OCI-LY7 (cell line): ENCODE measurements around the gene ACTRT2. TPM values are rescaled to one million over a fixed set of nuclear protein-coding genes. Genes with fewer than 3 reads are reported as not detected.

Experiments
- BruUV-seq: library from RNA; stranded (reverse); fragments of 400-500 nt; replicated peaks from 2 replicates; lab custom pipeline; 2021; lab: Mats Ljungman, UMichigan
- CTCF ChIA-PET: fragments of 300-600 bp; sonication (Branson Sonifier 250); formaldehyde crosslinking; loops from one replicate; lab custom pipeline; 2022; ENCODE audit warnings: antibody characterized with exemption; ENCODE audit not compliant: unreplicated experiment; lab: Charles Lee
- POLR2A ChIA-PET: fragments of 300-600 bp; sonication (Branson Sonifier 250); formaldehyde crosslinking; loops from one replicate; lab custom pipeline; 2022; ENCODE audit warnings: antibody characterized with exemption; lab: Charles Lee
- DNase-seq: peaks from one replicate; pipeline ENCODE4 v3.0.0-alpha.2; 2015; ENCODE audit warnings: low spot score
- H2AFZ ChIP-seq: fragments of 200-600 bp; sonication (generic), shearing (Covaris generic); 2 replicates; pipeline ENCODE4 v1.6.1; 2014; ENCODE audit warnings: mild to moderate bottlenecking, antibody characterized with exemption, low read length, moderate library complexity
- H3K27ac ChIP-seq: fragments of 200-600 bp; sonication (generic); 2 replicates; pipeline ENCODE4 v1.5.1; 2014; ENCODE audit warnings: mixed run types, low read depth, mild to moderate bottlenecking, moderate library complexity, low read length, inconsistent platforms; ENCODE audit not compliant: poor library complexity, severe bottlenecking
- H3K36me3 ChIP-seq: fragments of 200-600 bp; sonication (generic); 2 replicates; pipeline ENCODE4 v1.6.1; 2014; ENCODE audit warnings: mild to moderate bottlenecking, antibody characterized with exemption, low read length, moderate library complexity, mixed read lengths; ENCODE audit not compliant: insufficient read depth
- H3K4me1 ChIP-seq: fragments of 200-600 bp; sonication (generic); 2 replicates; pipeline ENCODE4 v1.5.1; 2014; ENCODE audit warnings: mild to moderate bottlenecking, low read length; ENCODE audit not compliant: insufficient read depth, poor library complexity, severe bottlenecking
- H3K4me2 ChIP-seq: fragments of 200-600 bp; sonication (generic); 2 replicates; pipeline ENCODE4 v1.6.1; 2014; ENCODE audit warnings: mild to moderate bottlenecking, low read length
- H3K4me3 ChIP-seq: fragments of 200-600 bp; sonication (generic); 2 replicates; pipeline ENCODE4 v1.5.1; 2014; ENCODE audit warnings: mild to moderate bottlenecking, low read depth, low read length; ENCODE audit not compliant: poor library complexity, severe bottlenecking
- H3K79me2 ChIP-seq: fragments of 200-600 bp; sonication (generic); 2 replicates; pipeline ENCODE4 v1.6.1; 2016; ENCODE audit warnings: low read depth, mild to moderate bottlenecking, low read length, moderate library complexity, mixed read lengths; ENCODE audit not compliant: insufficient read depth
- H3K9me2 ChIP-seq: fragments of 200-600 bp; sonication (generic); 2 replicates; pipeline ENCODE4 v1.6.1; 2016; ENCODE audit warnings: mild to moderate bottlenecking, low read length, mixed read lengths; ENCODE audit not compliant: insufficient read depth
- H3K9me3 ChIP-seq: fragments of 200-600 bp; sonication (generic); 2 replicates; pipeline ENCODE4 v1.6.1; 2014; ENCODE audit warnings: mild to moderate bottlenecking, mixed run types, low read length, mixed read lengths
- H4K20me1 ChIP-seq: fragments of 200-600 bp; sonication (generic); 2 replicates; pipeline ENCODE4 v1.6.1; 2014; ENCODE audit warnings: mild to moderate bottlenecking, antibody characterized with exemption, low read length, moderate library complexity, mixed read lengths; ENCODE audit not compliant: insufficient read depth
- EZH2phosphoT487 ChIP-seq: fragments of 200-600 bp; sonication (generic); IDR thresholded peaks from 2 replicates; pipeline ENCODE4 v1.6.1; 2018; ENCODE audit warnings: low read depth, borderline replicate concordance, mild to moderate bottlenecking, mixed run types, antibody characterized with exemption, low read length, moderate library complexity, mixed read lengths
- intact Hi-C: fragments of 100-400 bp; cut with micrococcal nuclease; formaldehyde crosslinking; loops from one replicate; pipeline ENCODE4 v1.10.0; 2022; ENCODE audit not compliant: unreplicated experiment
- total RNA-seq, 2 experiments: library from RNA; depleted of rRNA in 1 of 2; stranded (reverse); fragments of >200 nt in 1 of 2; shearing (Covaris generic) in 1 of 2; gene quantifications; 2 replicates each; pipeline ENCODE4 v1.2.3, GENCODE V29; 2014 to 2022
- TF ChIP-seq, protein P1 (sequence below): fragments of 200-600 bp; sonication (generic); conservative IDR thresholded peaks from 2 replicates; pipeline ENCODE4 v1.5.1; 2014; ENCODE audit warnings: mild to moderate bottlenecking, antibody characterized with exemption, low read length, moderate library complexity, mixed read lengths

ACTRT2 gene
- total RNA-seq, 2 experiments from 2014 or later, result not detected

DNA sequence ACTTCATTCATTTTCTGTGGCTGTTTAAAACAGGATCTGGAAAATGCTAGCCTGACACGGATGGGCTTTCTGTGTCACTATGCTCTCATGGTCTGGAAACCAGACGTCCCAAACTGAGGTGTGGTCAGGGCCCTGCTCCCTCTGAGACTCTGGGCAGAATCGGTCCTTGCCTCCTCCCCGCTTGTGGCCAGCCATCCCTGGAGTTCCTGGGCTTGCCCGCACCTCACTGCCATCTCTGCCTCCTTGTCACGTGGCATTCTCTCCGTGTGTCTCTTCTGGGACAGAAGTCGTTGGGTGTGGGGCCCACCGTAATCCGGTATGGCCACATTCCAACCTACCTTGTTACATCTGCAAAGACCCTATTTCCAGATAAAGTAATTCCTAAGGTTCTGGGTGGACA is 10.1 kb upstream of the ACTRT2 start:
- POLR2A ChIA-PET, result no interaction called here
- H3K27ac ChIP-seq, result no peak overlapping the region
- no peak overlapping the region for H3K4me2 ChIP-seq
- H3K9me2 ChIP-seq, result no peaks in the 10 kb centered on the region
- BruUV-seq, result no TSS peak
- CTCF ChIA-PET, result no interaction called here
- no peaks in the 10 kb centered on the region for H3K79me2 ChIP-seq
- no peaks in the 10 kb centered on the region for H3K4me1 ChIP-seq
- peaks cover 10% of the 10 kb centered on the region; the same call in 1 of the 2 replicates for H3K9me3 ChIP-seq
- TF ChIP-seq, protein P1, sequence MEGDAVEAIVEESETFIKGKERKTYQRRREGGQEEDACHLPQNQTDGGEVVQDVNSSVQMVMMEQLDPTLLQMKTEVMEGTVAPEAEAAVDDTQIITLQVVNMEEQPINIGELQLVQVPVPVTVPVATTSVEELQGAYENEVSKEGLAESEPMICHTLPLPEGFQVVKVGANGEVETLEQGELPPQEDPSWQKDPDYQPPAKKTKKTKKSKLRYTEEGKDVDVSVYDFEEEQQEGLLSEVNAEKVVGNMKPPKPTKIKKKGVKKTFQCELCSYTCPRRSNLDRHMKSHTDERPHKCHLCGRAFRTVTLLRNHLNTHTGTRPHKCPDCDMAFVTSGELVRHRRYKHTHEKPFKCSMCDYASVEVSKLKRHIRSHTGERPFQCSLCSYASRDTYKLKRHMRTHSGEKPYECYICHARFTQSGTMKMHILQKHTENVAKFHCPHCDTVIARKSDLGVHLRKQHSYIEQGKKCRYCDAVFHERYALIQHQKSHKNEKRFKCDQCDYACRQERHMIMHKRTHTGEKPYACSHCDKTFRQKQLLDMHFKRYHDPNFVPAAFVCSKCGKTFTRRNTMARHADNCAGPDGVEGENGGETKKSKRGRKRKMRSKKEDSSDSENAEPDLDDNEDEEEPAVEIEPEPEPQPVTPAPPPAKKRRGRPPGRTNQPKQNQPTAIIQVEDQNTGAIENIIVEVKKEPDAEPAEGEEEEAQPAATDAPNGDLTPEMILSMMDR, result no peak
- no peak for TF ChIP-seq EZH2phosphoT487
- H4K20me1 ChIP-seq, result no peaks in the 10 kb centered on the region
- intact Hi-C loops, result no loop called here
- H3K4me3 ChIP-seq, result no peak overlapping the region
- no peak for DNase-seq
- H2AFZ ChIP-seq, result no peak overlapping the region
- H3K36me3 ChIP-seq, result no peaks in the 10 kb centered on the region

DNA sequence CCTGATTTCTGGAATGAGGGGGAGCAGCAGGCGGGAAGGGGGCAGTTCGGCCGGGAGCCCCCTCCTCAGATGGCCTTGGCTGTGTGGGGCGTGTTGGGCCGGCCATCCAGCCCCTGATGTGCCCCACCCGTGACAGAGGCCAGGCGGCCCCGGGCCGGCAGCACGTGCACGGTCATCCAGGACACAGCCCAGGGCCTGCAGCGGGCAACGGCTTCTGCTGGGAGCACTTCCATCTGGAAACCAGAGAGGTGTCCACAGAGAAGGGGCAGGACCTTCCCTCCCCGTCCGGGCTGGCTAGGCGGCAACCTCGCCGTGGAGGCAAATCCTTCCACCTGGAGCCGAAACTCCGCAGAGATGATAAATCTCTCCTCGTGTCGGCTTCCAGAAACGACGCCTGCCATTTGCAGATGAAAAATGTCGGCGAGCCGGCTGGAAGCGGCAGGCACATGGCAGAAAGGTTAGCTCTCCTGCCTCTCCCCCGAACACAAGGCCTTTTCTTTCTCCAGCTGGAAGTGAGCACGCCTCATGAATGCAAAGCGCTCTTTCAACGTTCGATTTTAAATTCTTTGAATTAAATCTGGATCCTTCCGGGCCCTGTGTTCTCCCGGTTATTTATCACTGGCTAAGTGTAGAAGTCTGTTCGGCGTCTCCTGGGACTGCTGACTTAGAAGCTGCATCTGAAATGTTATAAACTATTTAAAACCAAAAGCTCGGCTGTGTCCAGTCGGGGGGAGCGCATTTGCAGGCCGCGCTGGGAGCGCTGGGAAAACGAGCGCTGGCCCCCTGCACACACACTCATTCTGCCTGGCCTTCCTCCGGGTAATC is 9.4 kb upstream of the ACTRT2 start:
- Histone ChIP-seq H3K36me3 (no peaks in the 10 kb centered on the region), H3K4me1 (no peaks in the 10 kb centered on the region), H3K4me2 (no peak overlapping the region), H2AFZ (no peak overlapping the region), H3K27ac (no peak overlapping the region), H3K4me3 (no peak overlapping the region), H3K9me3 (peaks cover 10% of the 10 kb centered on the region; the same call in 1 of the 2 replicates), H3K79me2 (no peaks in the 10 kb centered on the region), H4K20me1 (no peaks in the 10 kb centered on the region), H3K9me2 (no peaks in the 10 kb centered on the region)
- CTCF ChIA-PET, result no interaction called here
- no peak for TF ChIP-seq EZH2phosphoT487
- TF ChIP-seq, protein P1, result no peak
- intact Hi-C loops, result loop anchor here (2.0 kb wide), 1 partner anchor 413 kb away; no protein-coding TSS in a partner anchor
- POLR2A ChIA-PET, result no interaction called here
- no TSS peak for BruUV-seq
- DNase-seq, result no peak
